VCaP (cell line): ENCODE data around the gene CATSPERZ.

Source experiments
- H3K27ac ChIP-seq: fragments of 450-650 bp; 2 replicates; pipeline ENCODE4 v1.5.1; 2017
- CTCF ChIP-seq: fragments of 450-650 bp; conservative IDR thresholded peaks from 2 replicates; pipeline ENCODE4 v1.5.1; 2017; ENCODE audit warnings: mild to moderate bottlenecking, moderate library complexity

CATSPERZ gene

GRCh38 chr11:64299847-64300648 is at the start of gene CATSPERZ:
Gene CATSPERZ (plus strand): TSS chr11:64300358. CDS start chr11:64300411, 53 bp downstream.
- peak within 1 kb of the TSS; percentile 73 for H3K27ac ChIP-seq
- TF ChIP-seq CTCF = no peak

- peak overlapping the region; percentile 89 for H3K27ac ChIP-seq
- no peak for TF ChIP-seq CTCF
Measured at GRCh38 chr11:64250415-64251015, 49.6 kb upstream of the CATSPERZ start.

GRCh38 chr11:64251016-64251752 is 49.0 kb upstream of the CATSPERZ start, which contains the start of gene PLCB3:
Gene PLCB3 (plus strand): TSS chr11:64251530. CDS start chr11:64251650, 120 bp downstream.
- TF ChIP-seq CTCF = peak; percentile 100
- peak within 1 kb of the TSS; percentile 89 for H3K27ac ChIP-seq

- no peak for TF ChIP-seq CTCF
- peak overlapping the region; percentile 89 for H3K27ac ChIP-seq
Measured at GRCh38 chr11:64251753-64252002, 48.5 kb upstream of the CATSPERZ start.

- TF ChIP-seq CTCF = no peak
- H3K27ac ChIP-seq = peak overlapping the region; percentile 89
Measured at GRCh38 chr11:64252003-64252872, 47.9 kb upstream of the CATSPERZ start.

GRCh38 chr11:64253043-64253442 is 47.1 kb upstream of the CATSPERZ start:
- no peak for TF ChIP-seq CTCF
- peak overlapping the region; percentile 89 for H3K27ac ChIP-seq

- TF ChIP-seq CTCF = no peak
- peak overlapping the region; percentile 89 for H3K27ac ChIP-seq
Measured at GRCh38 chr11:64253481-64253880, 46.7 kb upstream of the CATSPERZ start.
